Fibroblast of lung (primary cell): Measurements from ENCODE around the gene PLEKHA5.

Experiments used
- EZH2 ChIP-seq: IDR thresholded peaks from 2 replicates; pipeline ENCODE4 v1.5.1; 2012; ENCODE audit warnings: low read length, control low read depth, mild to moderate bottlenecking; ENCODE audit errors: missing control alignments
- TF ChIP-seq, protein P1 (sequence below), 2 donors: IDR thresholded peaks in 1 of 2; conservative IDR thresholded peaks in 1 of 2; 1 replicate in 1 of 2; 2 replicates in 1 of 2; pipeline ENCODE4 v1.5.1; 2011 to 2012; ENCODE audit warnings: low read length in 2 of 2, control low read depth in 1 of 2, inconsistent platforms in 1 of 2, low read depth in 1 of 2, mild to moderate bottlenecking in 1 of 2

DNA sequence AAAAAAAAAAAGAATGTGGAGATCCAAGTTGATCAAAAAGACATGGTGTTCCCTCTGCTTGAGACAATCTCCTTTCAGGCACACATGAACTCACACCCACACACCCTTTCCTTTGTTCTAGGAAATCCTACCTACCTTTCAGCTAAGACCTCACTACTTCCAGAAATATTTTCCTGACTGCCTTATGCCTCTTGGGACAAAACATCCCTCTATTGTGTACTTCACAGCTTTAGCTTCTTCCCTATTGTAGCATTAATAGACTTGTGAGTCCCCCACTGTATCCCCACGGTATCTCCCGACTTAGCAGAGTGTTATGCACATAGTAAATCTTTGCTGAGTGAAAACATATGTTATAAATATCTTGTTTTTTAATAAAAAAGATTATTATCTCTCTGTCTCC lies 264.9 kb downstream of the PLEKHA5 start:
- TF ChIP-seq, protein P1, sequence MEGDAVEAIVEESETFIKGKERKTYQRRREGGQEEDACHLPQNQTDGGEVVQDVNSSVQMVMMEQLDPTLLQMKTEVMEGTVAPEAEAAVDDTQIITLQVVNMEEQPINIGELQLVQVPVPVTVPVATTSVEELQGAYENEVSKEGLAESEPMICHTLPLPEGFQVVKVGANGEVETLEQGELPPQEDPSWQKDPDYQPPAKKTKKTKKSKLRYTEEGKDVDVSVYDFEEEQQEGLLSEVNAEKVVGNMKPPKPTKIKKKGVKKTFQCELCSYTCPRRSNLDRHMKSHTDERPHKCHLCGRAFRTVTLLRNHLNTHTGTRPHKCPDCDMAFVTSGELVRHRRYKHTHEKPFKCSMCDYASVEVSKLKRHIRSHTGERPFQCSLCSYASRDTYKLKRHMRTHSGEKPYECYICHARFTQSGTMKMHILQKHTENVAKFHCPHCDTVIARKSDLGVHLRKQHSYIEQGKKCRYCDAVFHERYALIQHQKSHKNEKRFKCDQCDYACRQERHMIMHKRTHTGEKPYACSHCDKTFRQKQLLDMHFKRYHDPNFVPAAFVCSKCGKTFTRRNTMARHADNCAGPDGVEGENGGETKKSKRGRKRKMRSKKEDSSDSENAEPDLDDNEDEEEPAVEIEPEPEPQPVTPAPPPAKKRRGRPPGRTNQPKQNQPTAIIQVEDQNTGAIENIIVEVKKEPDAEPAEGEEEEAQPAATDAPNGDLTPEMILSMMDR (conservative IDR thresholded peaks at IDR 0.05 in 1 of 2, IDR thresholded peaks at IDR 0.05 in 1 of 2; ENCODE audit: low read depth in 1 of 2, low read length in 2 of 2), result no peak
- no peak for TF ChIP-seq EZH2
